H1 (cell line): ENCODE measurements around the gene BCAS3. TPM values are rescaled to one million over a fixed set of nuclear protein-coding genes. Genes with fewer than 3 reads are reported as not detected.

Experiments used
- CTCF ChIP-seq, 3 experiments: IDR thresholded peaks; 1 replicate in 2 of 3; 2 replicates in 1 of 3; pipeline versions ENCODE4 v1.5.1 to v1.6.1; 2011; ENCODE audit warnings: low read length in 3 of 3, mild to moderate bottlenecking in 3 of 3, inconsistent platforms in 2 of 3, low read depth in 1 of 3, moderate library complexity in 1 of 3; ENCODE audit not compliant: insufficient read depth in 1 of 3; ENCODE audit errors: control extremely low read depth in 1 of 3
- TAF1 ChIP-seq: IDR thresholded peaks from 2 replicates; pipeline ENCODE4 v1.6.1; 2011; ENCODE audit warnings: mild to moderate bottlenecking, low read depth, low read length
- polyA plus RNA-seq, 7 experiments: library from polyadenylated mRNA; depleted of rRNA in 3 of 7; stranded (reverse) in 5 of 7; unstranded in 2 of 7; fragments of >200 nt in 5 of 7; fragments of 200-250 nt in 2 of 7; gene quantifications; 1 replicate in 5 of 7; 2 replicates in 1 of 7; 4 replicates in 1 of 7; pipeline versions ENCODE4 v1.2.1 to v1.2.3, GENCODE V29; 2011 to 2013; ENCODE audit warnings: missing spikeins in 2 of 7, mixed read lengths in 2 of 7
- total RNA-seq: library from RNA; stranded (reverse); fragmentation: NEBNext Ultra II Directional; extraction: Animal tissue kit (Norgen Biotek cat#: 25700); gene quantifications from 2 replicates; pipeline ENCODE4 v1.2.1, GENCODE V29; 2021

Gene BCAS3
- total and polyA plus RNA-seq, 2 of the 8 experiments (the other 6 are each of a cell fraction or from before 2014, with no cell fraction given), result 9.9 to 13.3 TPM

DNA sequence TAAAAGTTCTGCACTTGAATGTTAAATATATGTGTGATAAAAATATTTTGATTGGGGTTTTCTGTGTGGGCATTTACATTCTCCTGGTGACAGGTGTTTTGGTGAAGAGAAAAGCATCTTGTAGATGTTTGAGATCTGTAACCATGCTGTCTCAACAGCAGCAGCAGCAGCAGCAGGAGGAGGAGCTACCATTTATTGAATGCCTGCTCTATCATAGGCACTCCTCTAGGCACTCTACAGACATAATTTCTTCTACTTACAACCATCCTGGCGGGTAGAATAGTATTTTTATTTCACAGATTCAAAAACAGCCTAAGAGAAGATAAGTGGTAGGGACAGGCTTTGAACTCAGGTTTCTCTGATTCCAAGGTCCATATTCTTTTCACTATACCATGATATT, 562.3 kb downstream of the BCAS3 start (continued):
- TF ChIP-seq CTCF (IDR thresholded peaks at IDR 0.05; ENCODE audit: control extremely low read depth in 1 of 3, insufficient read depth in 1 of 3, low read depth in 1 of 3, low read length in 3 of 3) (no peak), TAF1 (no peak)
